Tibial artery (tissue), 4 donors: ENCODE results near the gene SLC35B3.

Experiments used
- DNase-seq, 2 donors: peaks; one replicate each; pipeline ENCODE4 v3.0.0-alpha.2; 2019
- H3K27ac ChIP-seq, 2 donors: fragments of 200-600 bp; sonication (generic) in 1 of 2; 1 replicate in 1 of 2; 2 replicates in 1 of 2; pipeline ENCODE4 v1.5.1; 2018 to 2019; ENCODE audit warnings: mild to moderate bottlenecking in 1 of 2
- H3K27me3 ChIP-seq, 2 donors: fragments of 200-600 bp; sonication (generic) in 1 of 2; one replicate each; pipeline versions ENCODE4 v1.5.1 to v1.6.0; 2016 to 2019
- H3K36me3 ChIP-seq, 3 donors: fragments of 200-600 bp; sonication (generic) in 2 of 3; one replicate each; pipeline ENCODE4 v1.5.1; 2016 to 2019; ENCODE audit warnings: mild to moderate bottlenecking in 2 of 3
- H3K4me1 ChIP-seq, 4 donors: fragments of 200-600 bp; sonication (generic) in 2 of 4; 1 replicate in 3 of 4; 2 replicates in 1 of 4; pipeline ENCODE4 v1.5.1; 2016 to 2019
- H3K4me3 ChIP-seq, 2 donors: fragments of 200-600 bp; sonication (generic) in 1 of 2; 1 replicate in 1 of 2; 2 replicates in 1 of 2; pipeline ENCODE4 v1.5.1; 2018 to 2019; ENCODE audit warnings: mild to moderate bottlenecking in 2 of 2
- H3K9me3 ChIP-seq, 3 donors: fragments of 200-600 bp; sonication (generic) in 1 of 3; one replicate each; pipeline ENCODE4 v1.5.1; 2016 to 2019
- CTCF ChIP-seq, 2 experiments: fragments of 200-600 bp in 1 of 2; fragments of 450-650 bp in 1 of 2; IDR thresholded peaks; one replicate each; pipeline ENCODE4 v1.5.1; 2017 to 2019; ENCODE audit warnings: antibody characterized with exemption in 2 of 2, mild to moderate bottlenecking in 1 of 2, moderate library complexity in 1 of 2
- intact Hi-C: fragments of 100-400 bp; cut with DNase I; formaldehyde crosslinking; loops from one replicate; pipeline ENCODE4 v1.15.0; 2023; ENCODE audit warnings: low total_unique reads

Gene SLC35B3

DNA sequence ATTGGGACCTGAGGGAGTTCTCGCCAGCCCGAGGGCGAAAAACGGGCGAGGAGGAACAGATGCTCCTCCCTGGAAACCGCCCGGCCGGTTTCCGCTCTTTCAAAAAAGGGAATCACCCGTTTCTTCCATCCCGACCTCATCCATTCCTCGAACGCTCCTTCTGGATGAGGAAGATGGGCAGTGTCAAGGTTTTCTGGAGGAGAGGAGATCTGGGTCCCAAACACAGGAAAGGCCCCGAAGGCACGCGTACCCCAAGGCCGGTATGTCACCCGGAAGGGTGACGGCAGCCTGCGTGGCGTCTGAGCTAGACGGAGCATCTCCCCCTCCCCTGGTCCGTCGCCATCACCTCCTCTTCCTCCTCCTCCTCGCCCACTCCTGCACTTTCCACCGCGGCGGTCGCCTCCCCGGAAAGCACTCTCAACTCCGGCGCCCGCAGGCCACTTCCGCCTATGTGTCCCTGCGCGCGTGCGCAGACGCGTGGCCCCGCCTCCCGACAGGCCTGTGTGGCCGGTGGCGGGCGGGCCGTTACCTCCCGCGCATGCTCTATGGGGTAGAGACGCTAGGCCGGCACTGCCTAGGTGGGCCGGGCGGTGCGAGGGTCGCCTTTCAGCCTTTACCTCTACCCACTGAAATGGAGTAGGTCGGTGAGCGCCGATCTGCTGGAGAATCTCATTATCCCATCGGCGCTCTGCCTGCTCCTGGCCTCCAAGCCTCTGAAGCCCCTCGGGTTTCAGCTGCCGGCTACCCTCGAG lies at the start of gene SLC35B3:
SLC35B3 (minus strand) TSS at position 453 of the 752 bp plus-strand sequence.
- H3K9me3 ChIP-seq: no peaks in the 10 kb centered on the region
- no peak for TF ChIP-seq CTCF (IDR thresholded peaks at IDR 0.05)
- intact Hi-C loops: no loop called here

DNA sequence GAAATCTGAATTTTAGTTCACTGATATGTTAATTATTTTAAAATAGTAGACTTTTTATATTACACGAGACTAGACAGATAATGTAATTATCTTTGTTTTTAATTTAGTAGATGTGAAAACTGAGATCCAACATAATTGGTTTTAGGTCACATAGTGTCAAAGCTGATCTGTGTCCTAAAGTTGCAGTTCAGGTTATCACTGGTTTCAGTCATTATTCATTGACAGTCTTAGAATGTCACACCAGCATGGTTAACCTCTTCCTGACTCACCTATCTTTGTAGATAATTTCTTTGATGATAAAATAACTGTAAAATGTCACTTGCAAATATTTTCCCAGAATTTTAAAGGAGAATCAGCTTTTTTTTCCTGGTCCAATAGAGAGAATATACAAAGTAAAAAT lies 48.3 kb upstream of the SLC35B3 start:
- Histone ChIP-seq H3K4me1 (no peaks in the 10 kb centered on the region), H3K27ac (no peak overlapping the region), H3K27me3 (no peaks in the 10 kb centered on the region), H3K36me3 (no peaks in the 10 kb centered on the region), H3K4me3 (no peak overlapping the region), H3K9me3 (peaks cover 0 to 7% (median 0%) of the 10 kb centered on the region in 3 donors)
- intact Hi-C loops: no loop called here
- DNase-seq: no peak
- no peak for TF ChIP-seq CTCF (IDR thresholded peaks at IDR 0.05)

More for the DNA sequence above, at the start of gene SLC35B3:
- H3K27me3 ChIP-seq: no peaks in the 10 kb centered on the region
- H3K4me1 ChIP-seq: peaks cover 0 to 30% (median 15%) of the 10 kb centered on the region in 4 donors
- DNase-seq: peak; percentile 96 to 97
- H3K4me3 ChIP-seq: peak within 1 kb of the TSS; percentile 82 to 94
- H3K36me3 ChIP-seq: no peaks in the 10 kb centered on the region
- peak within 1 kb of the TSS; percentile 86 to 89 for H3K27ac ChIP-seq

- no peak for DNase-seq
- intact Hi-C loops: no loop called here
- H3K9me3 ChIP-seq: peaks cover 0 to 7% (median 0%) of the 10 kb centered on the region in 3 donors
These were observed 46.4 kb upstream of the SLC35B3 start for GRCh38 chr6:8481727-8482126.

GRCh38 chr6:8478418-8478817 lies 43.1 kb upstream of the SLC35B3 start:
- no peak for TF ChIP-seq CTCF (IDR thresholded peaks at IDR 0.05)
- intact Hi-C loops: no loop called here
- Histone ChIP-seq H3K36me3 (peaks cover 0 to 5% (median 0%) of the 10 kb centered on the region in 3 donors), H3K4me3 (no peak overlapping the region), H3K9me3 (peaks cover 0 to 7% (median 0%) of the 10 kb centered on the region in 3 donors), H3K27me3 (no peaks in the 10 kb centered on the region), H3K4me1 (no peaks in the 10 kb centered on the region), H3K27ac (no peak overlapping the region)
- no peak for DNase-seq

More at GRCh38 chr6:8481727-8482126, 46.4 kb upstream of the SLC35B3 start:
- Histone ChIP-seq H3K27ac (no peak overlapping the region), H3K4me3 (no peak overlapping the region), H3K36me3 (no peaks in the 10 kb centered on the region), H3K27me3 (no peaks in the 10 kb centered on the region), H3K4me1 (no peaks in the 10 kb centered on the region)
- TF ChIP-seq CTCF (IDR thresholded peaks at IDR 0.05): no peak

- TF ChIP-seq CTCF (IDR thresholded peaks at IDR 0.05): no peak
- no peak overlapping the region for H3K4me3 ChIP-seq
- DNase-seq: no peak
- intact Hi-C loops: no loop called here
- no peaks in the 10 kb centered on the region for H3K4me1 ChIP-seq
- H3K36me3 ChIP-seq: peaks cover 0 to 5% (median 0%) of the 10 kb centered on the region in 3 donors
- H3K27me3 ChIP-seq: no peaks in the 10 kb centered on the region
- H3K27ac ChIP-seq: no peak overlapping the region
- peaks cover 0 to 7% (median 0%) of the 10 kb centered on the region in 3 donors for H3K9me3 ChIP-seq
These were observed 41.3 kb upstream of the SLC35B3 start for GRCh38 chr6:8476656-8477055.
